IMR-90 (cell line): ENCODE data around the gene PARD6G. TPM values are rescaled to one million over a fixed set of nuclear protein-coding genes. Genes with fewer than 3 reads are reported as not detected.
A peak's percentile ranks its signal among the peaks of the same experiment; 100 is the strongest.

Experiments used
- ATAC-seq: fragments of 200-7000 bp; cut with Tn5 transposase; 2 replicates; pipeline ENCODE4 v1.9.1; 2020; ENCODE audit warnings: low read depth, mild to moderate bottlenecking, moderate library complexity
- BruUV-seq: library from RNA; stranded (reverse); fragments of 400-500 nt; replicated peaks from 2 replicates; lab custom pipeline; 2021; lab: Mats Ljungman, UMichigan
- CTCF ChIA-PET: fragments of 300-600 bp; formaldehyde crosslinking; extraction: SDS; loops from one replicate; lab custom pipeline; 2021; ENCODE audit warnings: antibody characterized with exemption; lab: Yijun Ruan, JAX
- POLR2A ChIA-PET: fragments of 300-600 bp; sonication (Branson Sonifier 250); formaldehyde crosslinking; loops from one replicate; lab custom pipeline; 2022; ENCODE audit warnings: antibody characterized with exemption; ENCODE audit not compliant: unreplicated experiment; lab: Charles Lee
- DNase-seq: peaks from one replicate; pipeline ENCODE4 v3.0.0; 2013
- H2AFZ ChIP-seq: replicated peaks from 2 replicates; pipeline ENCODE3; 2013; ENCODE audit warnings: low read length, mild to moderate bottlenecking; ENCODE audit not compliant: poor library complexity
- H2AK5ac ChIP-seq: 2 replicates; pipeline ENCODE4 v1.6.1; 2013; ENCODE audit warnings: low read depth, low read length, inconsistent platforms
- H2AK9ac ChIP-seq: replicated peaks from 2 replicates; pipeline ENCODE3; 2013; ENCODE audit warnings: mild to moderate bottlenecking, low read depth, low read length, moderate library complexity; ENCODE audit not compliant: poor library complexity
- H2BK120ac ChIP-seq: 2 replicates; pipeline ENCODE4 v1.6.1; 2013; ENCODE audit warnings: low read depth, low read length, inconsistent platforms
- H2BK15ac ChIP-seq: 3 replicates; pipeline ENCODE4 v1.6.1; 2013; ENCODE audit warnings: low read depth, low read length, inconsistent platforms
- H2BK20ac ChIP-seq: 2 replicates; pipeline ENCODE4 v1.6.1; 2013; ENCODE audit warnings: low read depth, mild to moderate bottlenecking, inconsistent platforms, low read length, moderate library complexity
- H2BK5ac ChIP-seq: 2 replicates; pipeline ENCODE4 v1.6.1; 2013; ENCODE audit warnings: mild to moderate bottlenecking, low read depth, low read length, inconsistent platforms; ENCODE audit not compliant: poor library complexity, severe bottlenecking
- H3K14ac ChIP-seq: replicated peaks from 2 replicates; pipeline ENCODE4 v1.6.1; 2013; ENCODE audit warnings: low read depth, low read length, inconsistent platforms
- H3K18ac ChIP-seq: 2 replicates; pipeline ENCODE4 v1.6.1; 2013; ENCODE audit warnings: low read depth, low read length, control low read depth
- H3K23ac ChIP-seq: 2 replicates; pipeline ENCODE4 v1.6.1; 2013; ENCODE audit warnings: low read depth, low read length, inconsistent platforms
- H3K27ac ChIP-seq: 2 replicates; pipeline ENCODE4 v1.5.1; 2013; ENCODE audit warnings: mild to moderate bottlenecking, control low read depth, low read length; ENCODE audit not compliant: insufficient read depth
- H3K27me3 ChIP-seq: 2 replicates; pipeline ENCODE4 v1.6.1; 2013; ENCODE audit warnings: low read length; ENCODE audit not compliant: control insufficient read depth, insufficient read depth
- H3K36me3 ChIP-seq: 2 replicates; pipeline ENCODE4 v1.6.1; 2013; ENCODE audit warnings: low read length, mixed read lengths; ENCODE audit not compliant: control insufficient read depth, insufficient read depth
- H3K4ac ChIP-seq: 2 replicates; pipeline ENCODE4 v1.6.1; 2013; ENCODE audit warnings: low read depth, low read length, inconsistent platforms
- H3K4me1 ChIP-seq: 2 replicates; pipeline ENCODE4 v1.6.1; 2013; ENCODE audit warnings: low read length, mixed read lengths; ENCODE audit not compliant: control insufficient read depth, insufficient read depth
- H3K4me2 ChIP-seq: 2 replicates; pipeline ENCODE4 v1.6.1; 2013; ENCODE audit warnings: low read depth, mild to moderate bottlenecking, control low read depth, low read length, moderate library complexity
- H3K4me3 ChIP-seq: 2 replicates; pipeline ENCODE4 v1.5.1; 2013; ENCODE audit warnings: low read depth, mild to moderate bottlenecking, control low read depth, low read length, moderate library complexity; ENCODE audit not compliant: insufficient read depth
- H3K56ac ChIP-seq: 2 replicates; pipeline ENCODE4 v1.6.1; 2013; ENCODE audit warnings: low read length, inconsistent platforms; ENCODE audit not compliant: insufficient read depth; ENCODE audit errors: extremely low read depth
- H3K79me1 ChIP-seq, 2 experiments: 2 replicates each; pipeline ENCODE4 v1.6.1; 2013; ENCODE audit warnings: low read length in 2 of 2, inconsistent platforms in 1 of 2, low read depth in 1 of 2
- H3K9ac ChIP-seq: 2 replicates; pipeline ENCODE4 v1.6.1; 2013; ENCODE audit warnings: low read depth, low read length, control low read depth
- H3K9me1 ChIP-seq: 2 replicates; pipeline ENCODE4 v1.6.1; 2013; ENCODE audit warnings: low read length, inconsistent platforms; ENCODE audit not compliant: insufficient read depth
- H3K9me3 ChIP-seq: 2 replicates; pipeline ENCODE4 v1.6.1; 2013; ENCODE audit warnings: low read length; ENCODE audit not compliant: control insufficient read depth, insufficient read depth
- H4K20me1 ChIP-seq: 2 replicates; pipeline ENCODE4 v1.6.1; 2013; ENCODE audit warnings: low read length, inconsistent platforms; ENCODE audit not compliant: insufficient read depth
- H4K5ac ChIP-seq: 2 replicates; pipeline ENCODE4 v1.6.1; 2013; ENCODE audit warnings: mild to moderate bottlenecking, low read depth, low read length, control low read depth
- H4K8ac ChIP-seq, 2 experiments: 2 replicates each; pipeline ENCODE4 v1.6.1; 2013; ENCODE audit warnings: low read depth in 2 of 2, low read length in 2 of 2, control low read depth in 1 of 2, inconsistent platforms in 1 of 2
- H4K91ac ChIP-seq: 2 replicates; pipeline ENCODE4 v1.6.1; 2013; ENCODE audit warnings: low read depth, low read length, inconsistent platforms; ENCODE audit not compliant: insufficient read depth
- BHLHE40 ChIP-seq: fragments of 150-350 bp; IDR thresholded peaks from 2 replicates; pipeline ENCODE4 v1.6.1; 2016; ENCODE audit warnings: mild to moderate bottlenecking, low read depth, low read length
- MXI1 ChIP-seq: IDR thresholded peaks from 2 replicates; pipeline ENCODE4 v1.6.1; 2012; ENCODE audit warnings: low read depth, mild to moderate bottlenecking, low read length, moderate library complexity, borderline replicate concordance
- WGBS, 2 experiments: methylation state at CpG; one replicate each; pipeline versions ENCODE4 v1.1.5 to v1.1.7; 2013; ENCODE audit warnings: missing lambda C conversion rate in 2 of 2; ENCODE audit not compliant: insufficient read length in 1 of 2; ENCODE audit errors: extremely low coverage in 2 of 2; 5-methylcytosine and 5-hydroxymethylcytosine counted together
- dilution Hi-C: fragments of 300-500 bp; cut with HindIII; formaldehyde crosslinking; loops from one replicate; pipeline ENCODE4 v1.14.3; 2018; ENCODE audit warnings: low sequenced_read_pairs; ENCODE audit not compliant: unreplicated experiment
- in situ Hi-C: fragments of 300-500 bp; cut with MboI; formaldehyde crosslinking; loops from 3 replicates; pipeline ENCODE4 v1.14.3; 2019; ENCODE audit warnings: low sequenced_read_pairs, inconsistent platforms, mixed read lengths
- intact Hi-C: fragments of 100-400 bp; cut with micrococcal nuclease; formaldehyde crosslinking; loops from 2 replicates; pipeline ENCODE4 v1.10.0; 2022
- polyA plus RNA-seq, 3 experiments: library from polyadenylated mRNA; depleted of rRNA; stranded (reverse); fragments of >200 nt; gene quantifications; 2 replicates each; pipeline ENCODE4 v1.2.3, GENCODE V29; 2012; ENCODE audit warnings: low replicate concordance in 1 of 3
- total RNA-seq: library from RNA; depleted of rRNA; stranded (reverse); fragments of >200 nt; gene quantifications from 2 replicates; pipeline ENCODE4 v1.2.3, GENCODE V29; 2012

Gene PARD6G
- total and polyA plus RNA-seq, 2 of the 4 experiments (the other 2 are of a cell fraction) = 2.5 to 4.6 TPM

DNA sequence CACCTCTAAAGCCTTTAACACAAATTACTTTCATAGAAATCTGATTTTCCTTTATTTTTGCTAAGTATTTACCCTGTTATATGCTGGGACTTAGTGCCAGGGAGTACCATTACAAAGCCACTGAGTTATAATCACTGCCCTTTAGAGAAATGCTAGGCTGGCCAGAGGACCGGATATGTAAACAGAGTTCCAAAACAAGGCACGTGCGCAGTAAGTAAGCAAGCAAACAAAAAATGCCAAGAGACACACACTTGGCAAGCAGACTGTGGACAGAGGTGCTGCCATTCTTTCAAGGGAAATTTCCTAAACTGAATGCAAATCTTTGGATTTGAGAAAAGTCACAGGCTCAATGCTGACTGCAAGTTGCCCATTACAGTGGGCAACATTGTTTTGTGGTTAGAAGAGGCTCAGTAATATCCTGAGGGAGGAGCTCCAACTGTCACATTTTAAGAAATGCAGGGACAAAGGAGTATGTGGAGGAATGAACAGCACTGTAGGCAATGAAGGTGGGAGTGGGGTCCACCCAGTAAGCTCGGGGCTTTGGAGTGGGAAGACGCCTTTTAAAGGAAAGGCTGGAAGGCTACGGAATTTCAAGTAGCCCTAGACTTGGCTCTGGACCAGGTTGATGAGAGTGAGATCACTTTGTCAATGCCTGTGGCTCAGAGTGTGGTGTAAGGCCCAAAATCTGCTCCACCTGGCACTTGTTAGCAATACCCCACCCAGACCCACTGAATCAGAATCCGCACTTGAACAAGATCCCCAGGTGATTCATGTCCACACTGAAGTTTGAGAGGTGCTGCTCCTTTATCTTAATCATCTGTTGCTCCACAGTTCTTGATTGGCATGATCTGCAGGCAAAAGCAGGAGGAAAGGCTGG is 2.1 kb upstream of the PARD6G start:
- no peak overlapping the region for H3K27ac ChIP-seq
- POLR2A ChIA-PET = no interaction called here

More for the DNA sequence above, 2.1 kb upstream of the PARD6G start:
- no peaks in the 10 kb centered on the region for H3K36me3 ChIP-seq
- no peak overlapping the region for H2BK120ac ChIP-seq
- H4K20me1 ChIP-seq = peaks cover 6% of the 10 kb centered on the region; the same call in 1 of the 2 replicates
- DNase-seq (peak; percentile 20), ATAC-seq (no peak)
- in situ Hi-C loops (no loop called here), dilution Hi-C loops (no loop called here), intact Hi-C loops (no loop called here)
- no peak overlapping the region for H3K18ac ChIP-seq
- no peaks in the 10 kb centered on the region for H3K27me3 ChIP-seq
- H3K4me1 ChIP-seq = peaks cover 3% of the 10 kb centered on the region
- no peaks in the 10 kb centered on the region for H3K9me1 ChIP-seq
- H2BK15ac ChIP-seq = no peak overlapping the region
- CTCF ChIA-PET = no interaction called here
- no peak overlapping the region for H2AK9ac ChIP-seq
- no peak overlapping the region for H3K14ac ChIP-seq
- no TSS peak for BruUV-seq
- no peak overlapping the region for H3K4me3 ChIP-seq
- H4K91ac ChIP-seq = no peak overlapping the region
- no peak overlapping the region for H2BK5ac ChIP-seq
- H3K4ac ChIP-seq = no peak overlapping the region
- H3K23ac ChIP-seq = no peak overlapping the region
- no peak overlapping the region for H4K5ac ChIP-seq
- no peaks in the 10 kb centered on the region for H3K9me3 ChIP-seq
- no peak overlapping the region for H2AFZ ChIP-seq
- no peak for TF ChIP-seq MXI1
- peak; percentile 33; the same call in 1 of the 2 replicates for TF ChIP-seq BHLHE40
- no peak overlapping the region for H2BK20ac ChIP-seq
- peaks cover 0 to 14% of the 10 kb centered on the region in 2 experiments; a peak in 1 of 4 replicates for H3K79me1 ChIP-seq
- 62% methylated on average over 4 of the region's 7 CpGs; no CpG with 5 or more reads in 1 of the 2 experiments for WGBS, 2 experiments
- no peak overlapping the region for H3K4me2 ChIP-seq
- H3K9ac ChIP-seq = no peak overlapping the region
- H2AK5ac ChIP-seq = no peak overlapping the region
- no peak overlapping the region for H3K56ac ChIP-seq
- no peak overlapping the region for H4K8ac ChIP-seq
